HEK293 (cell line): Measurements from ENCODE around the gene GTSF1L.

Source experiments
- CTCF ChIP-seq: fragments of 450-650 bp; formaldehyde crosslinking; IDR thresholded peaks from 2 replicates; pipeline ENCODE4 v1.5.1; 2016; ENCODE audit warnings: missing biosample characterization, missing genetic modification characterization
- ZNF121 ChIP-seq: fragments of 450-650 bp; formaldehyde crosslinking; IDR thresholded peaks from 2 replicates; pipeline ENCODE4 v1.5.1; 2016; ENCODE audit warnings: missing biosample characterization, missing genetic modification characterization
- ZNF23 ChIP-seq: fragments of 450-650 bp; formaldehyde crosslinking; IDR thresholded peaks from 2 replicates; pipeline ENCODE4 v1.5.1; 2016; ENCODE audit warnings: missing biosample characterization, missing genetic modification characterization, borderline replicate concordance
- ZNF514 ChIP-seq: fragments of 450-650 bp; formaldehyde crosslinking; IDR thresholded peaks from 2 replicates; pipeline ENCODE4 v1.5.1; 2016; ENCODE audit warnings: missing biosample characterization, missing genetic modification characterization
- ZNF701 ChIP-seq: fragments of 450-650 bp; formaldehyde crosslinking; IDR thresholded peaks from 2 replicates; pipeline ENCODE4 v1.5.1; 2016; ENCODE audit warnings: missing biosample characterization, missing genetic modification characterization

DNA sequence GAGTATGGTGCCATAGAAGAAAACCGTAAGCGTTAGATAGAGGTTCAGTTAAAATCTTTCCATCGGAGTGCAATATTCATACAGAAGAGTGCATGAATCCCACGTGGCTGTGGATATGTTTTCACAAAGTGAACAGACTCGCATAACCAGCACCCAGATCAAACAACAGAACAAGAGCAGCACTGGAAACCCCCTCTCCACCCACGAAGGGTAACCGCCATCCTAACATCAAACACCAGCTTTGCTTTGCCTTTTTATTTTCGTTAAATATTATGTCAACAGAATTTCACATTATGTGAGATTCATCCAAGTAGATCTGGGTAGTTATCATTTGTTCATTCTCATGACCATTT, 4.7 kb downstream of the GTSF1L start:
- TF ChIP-seq ZNF701 = no peak
- no peak for TF ChIP-seq CTCF
- no peak for TF ChIP-seq ZNF514 (tag by site-specific recombination)
- TF ChIP-seq ZNF23 (tag by site-specific recombination) = no peak
- TF ChIP-seq ZNF121 = no peak
